ENCODE results near the gene COQ5.
"Not testable (repeated sequence)": the region's sequence is repeated elsewhere in the genome, so short reads cannot be mapped to it uniquely, and the experiment has no call there.

Gene COQ5

GRCh38 chr12:120522568-120522967, 6.4 kb downstream of the COQ5 start:
- DNase-seq, result no peak

GRCh38 chr12:120519324-120519723, 9.6 kb downstream of the COQ5 start:
- DNase-seq, result not testable (repeated sequence)

- DNase-seq, result no peak
These were observed 13.5 kb downstream of the COQ5 start for GRCh38 chr12:120515496-120515895.

- DNase-seq, result no peak
These were observed 15.0 kb downstream of the COQ5 start for GRCh38 chr12:120514002-120514401.

GRCh38 chr12:120508537-120508936, 20.4 kb downstream of the COQ5 start:
- no peak for DNase-seq

- no peak for DNase-seq
These were observed 24.4 kb downstream of the COQ5 start for GRCh38 chr12:120504587-120504986.

GRCh38 chr12:120500581-120500980, 28.4 kb downstream of the COQ5 start:
- no peak for DNase-seq

GRCh38 chr12:120498870-120499515, 30.0 kb downstream of the COQ5 start:
- no peak for DNase-seq

GRCh38 chr12:120497524-120498150, 31.3 kb downstream of the COQ5 start:
- no peak for DNase-seq

- DNase-seq, result no peak
These were observed 32.3 kb downstream of the COQ5 start for GRCh38 chr12:120496413-120497340.

- peak; percentile 96 for DNase-seq
These were observed 33.1 kb downstream of the COQ5 start, which contains the start of gene DYNLL1 for GRCh38 chr12:120495731-120496412. DYNLL1 (plus strand) TSS chr12:120496113; CDS start chr12:120496422, 309 bp downstream.

- no peak for DNase-seq
These were observed 33.7 kb downstream of the COQ5 start for GRCh38 chr12:120495186-120495730.

- no peak for DNase-seq
These were observed 38.0 kb downstream of the COQ5 start for GRCh38 chr12:120490833-120491512.

- no peak for DNase-seq
These were observed 38.6 kb downstream of the COQ5 start for GRCh38 chr12:120490325-120490724.

GRCh38 chr12:120489018-120489417, 39.9 kb downstream of the COQ5 start:
- DNase-seq, result no peak

- DNase-seq, result no peak
These were observed 40.8 kb downstream of the COQ5 start for GRCh38 chr12:120488057-120488640.

GRCh38 chr12:120487552-120487951, 41.4 kb downstream of the COQ5 start:
- not testable (repeated sequence) for DNase-seq

- DNase-seq, result no peak
These were observed 42.7 kb downstream of the COQ5 start for GRCh38 chr12:120485961-120486881.

GRCh38 chr12:120483621-120484020, 45.3 kb downstream of the COQ5 start:
- no peak for DNase-seq

GRCh38 chr12:120481022-120481767, 47.8 kb downstream of the COQ5 start:
- no peak for DNase-seq
